Fibroblast of skin of scalp (primary cell): ENCODE measurements around the gene LRFN4.

Source experiments
- DNase-seq: peaks from one replicate; pipeline ENCODE4 v3.0.0-alpha.2; 2013

Gene LRFN4

DNA sequence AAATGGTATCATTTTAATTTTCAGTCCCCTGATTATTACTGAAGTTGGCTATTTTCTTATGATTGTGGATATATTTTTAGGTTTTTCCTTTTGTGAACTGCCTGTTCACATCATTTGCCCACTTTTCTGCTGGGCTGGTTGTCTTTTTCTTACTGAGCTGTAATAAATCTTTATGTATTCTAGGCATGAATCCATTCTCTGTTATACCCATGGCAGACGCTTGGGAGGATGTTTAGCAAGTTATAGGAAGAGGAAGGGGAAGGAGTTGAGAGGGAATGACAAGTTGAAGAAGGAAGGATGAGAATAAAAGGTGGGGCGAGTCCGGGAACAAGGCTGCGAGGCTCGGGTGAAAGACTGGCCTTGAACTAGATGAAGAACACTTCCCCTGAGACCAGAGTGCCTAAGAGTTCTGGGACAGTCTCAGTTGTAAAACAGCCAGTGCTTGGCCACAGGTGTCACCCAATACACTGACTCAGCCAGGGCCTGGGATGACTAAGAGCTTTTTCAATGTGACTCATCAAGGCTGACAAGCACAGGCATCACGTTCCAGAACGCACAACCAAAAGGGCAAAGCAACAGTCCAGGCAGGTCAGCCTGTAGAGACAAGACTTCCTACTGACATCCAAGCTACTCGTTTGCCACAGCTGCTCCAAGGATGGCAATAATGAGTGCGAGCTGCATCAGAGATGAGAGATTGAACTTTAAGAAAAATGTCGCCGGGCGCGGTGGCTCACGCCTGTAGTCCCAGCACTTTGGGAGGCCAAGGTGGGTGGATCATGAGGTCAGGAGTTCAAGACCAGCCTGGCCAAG lies 35.2 kb downstream of the LRFN4 start:
- peak; percentile 84 for DNase-seq

DNA sequence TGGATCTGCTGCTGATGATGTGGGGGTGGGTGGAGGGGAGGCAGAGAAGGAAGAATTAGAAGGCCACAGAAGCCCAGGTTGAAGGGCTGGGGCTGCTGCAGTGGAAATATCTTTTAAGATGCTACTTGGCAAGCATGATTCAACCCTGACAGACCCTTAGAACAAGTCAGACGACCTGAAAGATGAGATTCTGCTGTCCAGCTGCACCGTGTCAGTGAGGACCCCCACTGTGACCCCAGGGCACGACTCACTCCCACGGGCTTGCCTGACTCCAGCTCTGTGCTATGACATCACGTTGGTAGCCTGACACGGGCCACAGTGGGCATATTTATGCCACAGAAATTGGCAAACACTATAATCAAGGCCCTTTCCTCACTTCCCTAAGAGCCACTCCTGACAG lies 36.0 kb downstream of the LRFN4 start:
- no peak for DNase-seq

DNA sequence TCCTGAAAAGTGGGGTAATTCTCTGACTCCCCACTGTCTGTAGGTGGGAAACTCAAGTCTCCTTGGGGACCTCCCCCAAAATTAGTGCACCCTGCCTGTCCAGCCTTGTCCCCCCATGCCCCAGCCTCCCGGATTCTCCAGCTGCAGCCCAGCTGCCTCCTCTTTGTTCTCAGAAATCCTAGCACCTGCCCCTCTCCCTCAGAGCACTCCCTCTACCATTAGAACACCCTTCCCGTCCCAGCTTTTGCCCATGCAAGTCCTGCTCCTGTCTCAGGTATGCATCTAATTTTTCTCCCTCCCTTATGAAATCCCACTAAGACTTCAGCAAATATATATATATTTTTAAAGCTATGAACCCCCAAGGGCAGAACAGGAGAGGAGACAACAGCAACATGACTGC lies 37.3 kb downstream of the LRFN4 start:
- DNase-seq: no peak

DNA sequence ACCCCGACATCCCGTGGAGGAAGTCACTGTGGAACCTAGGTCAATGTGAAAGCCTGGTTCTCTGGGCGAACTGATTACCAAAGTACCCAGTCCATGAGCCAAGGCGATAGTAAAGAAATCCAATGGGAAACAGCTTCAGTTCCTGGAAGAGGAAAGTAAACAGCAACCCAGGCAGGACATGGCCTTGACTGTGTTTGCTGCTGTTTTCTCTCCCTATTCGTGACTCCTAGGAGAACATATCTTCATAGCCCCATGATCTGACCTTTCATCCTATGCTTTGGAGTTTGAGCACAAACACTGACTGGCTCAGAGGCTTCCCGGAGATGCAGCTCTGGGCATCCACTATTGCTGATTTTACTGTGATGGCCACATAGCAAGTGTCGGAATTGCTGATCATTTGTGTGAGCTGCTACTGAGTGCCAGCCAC lies 45.1 kb downstream of the LRFN4 start:
- no peak for DNase-seq

DNA sequence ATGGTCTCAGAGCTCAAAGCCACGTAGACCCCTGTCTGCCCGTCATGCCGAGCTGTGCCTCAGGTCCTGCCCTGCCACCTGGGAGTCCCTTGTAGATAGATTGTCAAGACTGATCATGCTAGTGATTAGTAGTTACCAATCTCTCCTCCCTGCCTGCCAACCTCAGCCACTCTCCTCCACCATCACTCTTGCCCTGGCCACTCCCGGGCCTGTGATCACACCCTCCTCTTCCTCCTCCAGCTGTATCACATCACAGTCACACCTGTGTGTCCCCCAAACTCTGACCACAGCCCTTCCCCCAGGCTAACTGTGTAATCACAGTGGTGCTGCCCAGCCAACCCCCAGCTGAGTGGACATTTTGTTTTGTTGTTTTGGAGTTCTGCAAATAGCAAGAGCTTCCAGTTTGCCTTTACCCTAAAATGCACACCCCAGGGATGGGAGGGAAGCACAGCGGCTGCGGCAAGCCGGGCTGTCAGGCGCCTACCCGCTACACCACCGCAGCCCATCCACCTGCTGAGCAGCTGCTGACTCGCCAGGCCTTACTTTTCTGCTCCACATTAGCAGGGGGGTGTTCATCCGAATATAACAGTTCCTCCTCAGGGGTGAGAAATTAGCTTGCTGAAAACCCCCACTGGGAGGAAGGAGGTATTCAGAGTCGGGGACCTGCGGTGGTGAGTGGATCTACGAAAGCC lies 45.8 kb downstream of the LRFN4 start:
- DNase-seq: no peak

DNA sequence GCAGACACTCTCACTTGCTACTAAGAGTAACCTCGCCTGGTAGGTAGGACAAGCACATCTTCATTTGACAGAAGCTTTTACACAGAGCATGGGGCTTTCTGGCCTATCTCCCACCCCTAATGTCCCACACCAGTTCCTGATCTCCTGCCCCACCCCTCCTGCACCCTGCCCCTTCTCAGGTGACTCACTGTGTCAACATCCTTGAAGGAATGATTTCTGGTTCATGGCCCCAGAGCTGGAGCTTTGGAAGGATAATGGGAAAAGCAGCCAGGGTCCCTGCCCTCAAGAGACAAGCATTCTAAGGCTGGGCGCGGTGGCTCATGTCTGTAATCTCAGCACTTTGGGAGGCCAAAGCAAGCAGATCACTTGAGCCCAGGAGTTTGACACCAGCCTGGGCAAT lies 47.2 kb downstream of the LRFN4 start:
- DNase-seq: no peak

DNA sequence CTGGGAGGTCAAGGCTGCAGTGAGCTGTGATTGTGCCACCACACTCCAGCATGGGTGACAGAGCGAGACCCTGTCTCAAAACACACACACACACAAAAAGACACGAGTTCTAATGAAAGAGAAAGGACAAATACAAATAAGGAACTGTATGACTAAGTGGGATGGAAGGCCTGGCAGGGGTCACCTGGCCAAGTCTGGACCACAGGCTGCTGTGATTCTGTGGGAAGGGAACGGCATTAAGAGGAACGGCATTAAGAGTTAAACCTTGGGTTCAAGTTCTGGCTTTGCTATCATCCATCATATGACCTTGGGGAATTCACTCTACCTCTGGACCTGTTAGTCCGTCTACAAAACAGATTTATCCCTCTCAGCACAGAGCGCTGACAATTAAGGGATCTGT lies 47.7 kb downstream of the LRFN4 start:
- DNase-seq: no peak

DNA sequence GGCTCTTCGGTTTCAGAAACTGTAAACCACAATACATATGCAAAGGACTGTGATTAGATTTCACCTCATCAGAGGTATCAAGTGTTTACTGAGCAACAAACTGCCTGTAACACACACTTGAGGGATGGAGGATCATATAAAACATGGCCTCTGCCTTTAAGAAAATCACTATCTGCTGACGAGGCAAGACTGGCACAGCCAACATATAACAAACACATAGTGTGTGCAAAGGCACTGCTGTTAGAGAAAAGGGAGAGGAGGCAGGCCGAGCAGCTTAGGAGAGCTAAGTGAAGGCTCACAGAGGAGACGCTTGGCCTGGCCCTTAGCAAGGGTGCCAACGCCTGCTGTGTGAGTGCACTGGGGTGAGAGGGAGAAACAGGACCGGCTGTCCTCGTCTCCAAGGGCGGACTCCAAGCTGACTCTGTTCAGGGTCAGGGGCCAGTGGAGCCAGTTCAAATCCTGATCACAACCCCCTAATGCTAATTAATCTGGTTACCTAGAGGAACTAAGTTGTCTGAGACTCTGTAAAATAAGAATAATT lies 48.2 kb downstream of the LRFN4 start:
- no peak for DNase-seq

DNA sequence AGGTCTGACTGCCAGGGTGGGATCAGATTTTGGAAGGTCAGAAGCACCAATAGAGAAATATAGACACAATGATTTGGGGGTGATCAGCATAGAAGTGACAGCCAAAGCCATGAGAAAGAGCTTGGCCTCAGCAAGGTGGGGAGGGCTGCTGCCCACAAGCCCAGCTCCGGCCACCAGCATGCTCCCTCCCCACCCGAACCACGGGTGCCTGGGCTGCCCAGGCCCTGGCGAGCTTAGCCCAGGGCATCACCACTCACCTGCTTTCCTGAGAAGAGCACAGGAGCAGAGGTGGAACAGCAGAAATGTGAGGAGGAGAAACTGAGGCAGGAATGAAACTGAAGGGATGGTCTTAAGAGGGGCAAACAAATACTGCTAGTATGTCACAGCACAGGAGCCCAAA lies 48.8 kb downstream of the LRFN4 start:
- no peak for DNase-seq

DNA sequence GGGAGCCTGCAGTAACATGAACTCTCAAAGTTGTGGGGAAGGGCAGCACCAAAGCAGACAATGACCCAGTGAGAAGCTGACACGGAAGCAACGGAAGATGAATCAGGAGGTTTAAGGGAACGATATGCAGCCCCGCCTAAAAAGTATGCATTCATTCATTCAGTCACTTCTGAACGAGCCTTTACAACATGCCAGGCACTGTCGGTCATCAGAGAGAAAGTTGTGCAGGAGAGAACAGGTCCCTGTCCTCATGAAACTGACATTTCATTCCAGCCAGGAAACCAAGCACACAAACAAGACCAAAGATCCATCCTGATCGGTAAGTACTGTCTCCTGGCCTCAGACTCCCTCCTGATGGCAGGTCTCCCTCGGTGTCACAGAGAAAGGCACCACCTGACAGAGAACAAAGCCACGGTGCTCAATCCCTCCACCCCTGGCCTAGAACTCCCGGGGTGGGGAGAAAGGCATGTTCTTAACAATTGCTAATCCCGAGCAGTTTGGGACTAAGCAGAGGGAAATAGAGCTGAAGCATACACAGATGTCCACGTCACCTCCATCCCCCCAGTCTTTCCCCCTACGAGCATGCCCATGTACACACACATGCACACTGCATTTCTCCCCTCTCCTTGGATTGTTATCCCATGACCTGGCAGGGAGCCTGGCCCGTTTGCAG lies 49.3 kb downstream of the LRFN4 start:
- DNase-seq: peak; percentile 37

DNA sequence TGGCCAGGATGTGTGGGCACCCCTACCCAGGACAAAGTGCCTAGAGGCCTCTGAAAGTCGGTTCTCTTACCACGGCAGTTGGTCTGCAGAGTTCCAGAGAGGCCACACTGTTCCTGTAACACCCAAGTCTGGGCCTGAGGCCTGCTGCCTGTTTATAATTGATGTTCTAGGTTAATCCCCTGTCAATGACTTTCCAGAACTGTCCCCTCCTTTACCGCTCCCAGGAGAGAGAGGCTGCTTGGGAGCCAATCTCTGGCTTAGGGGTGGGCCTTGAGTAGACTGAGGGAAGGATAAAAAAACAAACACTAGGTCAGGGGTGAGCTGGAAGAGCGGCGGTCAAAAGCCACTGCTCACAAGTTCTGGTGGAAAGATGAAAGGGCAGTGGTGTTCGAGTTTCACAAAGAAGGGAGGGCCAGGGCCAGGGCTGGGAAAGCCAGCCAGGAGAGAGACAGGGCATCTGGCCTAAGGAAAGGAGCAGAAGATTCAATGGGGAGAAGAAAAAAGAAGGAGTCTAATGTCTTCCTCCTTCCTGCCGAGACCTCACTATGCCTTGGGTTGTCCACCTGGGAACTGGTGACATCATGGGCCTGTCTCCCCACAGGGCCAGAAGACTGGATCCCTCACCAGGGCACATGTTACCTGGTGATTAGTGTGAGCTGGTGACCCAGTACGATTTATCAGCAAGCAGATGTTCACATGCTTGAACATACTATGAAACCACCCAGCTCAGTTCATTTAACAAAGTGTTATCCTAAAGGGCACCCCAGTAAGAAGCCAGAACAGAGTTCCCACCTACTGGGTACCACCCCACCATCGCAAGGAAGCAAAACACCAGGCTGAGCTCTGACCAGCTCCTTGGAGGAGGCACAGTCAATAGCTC lies 51.1 kb downstream of the LRFN4 start:
- no peak for DNase-seq

DNA sequence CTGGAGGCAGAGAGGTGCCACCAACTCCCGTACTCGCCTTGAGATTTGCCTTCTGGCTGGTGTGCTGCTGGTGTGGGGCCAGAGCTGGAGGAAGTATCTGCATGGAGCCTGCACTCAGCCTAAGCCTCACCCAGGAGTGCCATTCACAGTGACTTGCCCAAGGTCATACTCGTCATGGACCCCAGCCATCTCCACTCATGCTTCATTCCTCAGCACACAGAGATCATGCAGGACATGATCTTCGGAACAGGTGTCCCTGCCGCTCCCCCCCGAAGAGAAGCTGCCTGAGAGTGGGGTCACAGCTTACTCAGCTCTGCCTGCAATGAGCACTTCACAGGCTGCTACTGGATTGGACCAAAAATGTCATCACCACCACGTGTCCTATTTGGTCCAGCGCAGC lies 52.3 kb downstream of the LRFN4 start:
- no peak for DNase-seq

DNA sequence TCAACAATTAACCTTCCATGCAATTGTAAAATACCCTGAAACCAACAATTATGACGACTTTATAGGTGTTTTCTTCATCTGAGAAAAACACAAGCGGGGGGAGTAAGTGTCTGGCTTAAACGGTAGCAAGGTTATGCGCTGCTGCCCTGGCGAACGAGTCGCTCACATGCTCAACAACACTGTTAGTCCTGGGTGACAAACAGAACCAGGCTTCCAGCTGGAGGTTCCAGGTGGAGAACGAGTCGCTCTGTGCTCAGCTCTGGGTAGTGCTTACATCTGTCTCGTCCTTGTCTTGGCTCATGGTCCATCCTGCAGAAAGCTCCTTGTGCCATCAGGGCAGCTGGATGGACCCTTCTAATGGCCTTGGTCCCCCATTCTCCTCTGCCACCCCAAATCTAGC lies 53.2 kb downstream of the LRFN4 start:
- DNase-seq: no peak
